Measurements from ENCODE around the gene SERTAD2.

SERTAD2 gene

GRCh38 chr2:64609942-64610281 is 43.8 kb downstream of the SERTAD2 start:
- in situ Hi-C loops (cut with HindIII; ENCODE audit: low sequenced_read_pairs): no loop called here

- in situ Hi-C loops (cut with HindIII; ENCODE audit: low sequenced_read_pairs): no loop called here
These were observed 44.3 kb downstream of the SERTAD2 start for GRCh38 chr2:64609227-64609941.

GRCh38 chr2:64608867-64609226 is 44.9 kb downstream of the SERTAD2 start:
- in situ Hi-C loops (cut with HindIII; ENCODE audit: low sequenced_read_pairs): no loop called here

GRCh38 chr2:64607381-64608304 is 46.1 kb downstream of the SERTAD2 start:
- in situ Hi-C loops (cut with HindIII; ENCODE audit: low sequenced_read_pairs): no loop called here

- in situ Hi-C loops (cut with HindIII; ENCODE audit: low sequenced_read_pairs): no loop called here
These were observed 47.0 kb downstream of the SERTAD2 start for GRCh38 chr2:64606479-64607363.

GRCh38 chr2:64605991-64606478 is 47.7 kb downstream of the SERTAD2 start:
- in situ Hi-C loops (cut with HindIII; ENCODE audit: low sequenced_read_pairs): no loop called here

- in situ Hi-C loops (cut with HindIII; ENCODE audit: low sequenced_read_pairs): no loop called here
These were observed 48.7 kb downstream of the SERTAD2 start for GRCh38 chr2:64605026-64605471.

- in situ Hi-C loops (cut with HindIII; ENCODE audit: low sequenced_read_pairs): no loop called here
These were observed 49.6 kb downstream of the SERTAD2 start for GRCh38 chr2:64604155-64604554.

GRCh38 chr2:64602436-64602835 is 51.3 kb downstream of the SERTAD2 start:
- in situ Hi-C loops (cut with HindIII; ENCODE audit: low sequenced_read_pairs): no loop called here

GRCh38 chr2:64601785-64602391 is 51.8 kb downstream of the SERTAD2 start:
- in situ Hi-C loops (cut with HindIII; ENCODE audit: low sequenced_read_pairs): no loop called here

GRCh38 chr2:64601034-64601754 is 52.5 kb downstream of the SERTAD2 start:
- in situ Hi-C loops (cut with HindIII; ENCODE audit: low sequenced_read_pairs): no loop called here

GRCh38 chr2:64599469-64599868 is 54.2 kb downstream of the SERTAD2 start:
- in situ Hi-C loops (cut with HindIII; ENCODE audit: low sequenced_read_pairs): no loop called here

GRCh38 chr2:64598226-64598625 is 55.5 kb downstream of the SERTAD2 start:
- in situ Hi-C loops (cut with HindIII; ENCODE audit: low sequenced_read_pairs): no loop called here

- in situ Hi-C loops (cut with HindIII; ENCODE audit: low sequenced_read_pairs): no loop called here
These were observed 58.1 kb downstream of the SERTAD2 start for GRCh38 chr2:64595397-64596176.

- in situ Hi-C loops (cut with HindIII; ENCODE audit: low sequenced_read_pairs): no loop called here
These were observed 59.3 kb downstream of the SERTAD2 start for GRCh38 chr2:64594226-64594989.

- in situ Hi-C loops (cut with HindIII; ENCODE audit: low sequenced_read_pairs): no loop called here
These were observed 60.6 kb downstream of the SERTAD2 start for GRCh38 chr2:64593035-64593655.

GRCh38 chr2:64591188-64591587 is 62.5 kb downstream of the SERTAD2 start:
- in situ Hi-C loops (cut with HindIII; ENCODE audit: low sequenced_read_pairs): no loop called here

GRCh38 chr2:64587561-64587960 is 66.2 kb downstream of the SERTAD2 start:
- in situ Hi-C loops (cut with HindIII; ENCODE audit: low sequenced_read_pairs): no loop called here
